Fibroblast of lung (primary cell): ENCODE measurements around the gene RAB42. TPM values are rescaled to one million over a fixed set of nuclear protein-coding genes. Genes with fewer than 3 reads are reported as not detected.
"Not testable (repeated sequence)": the region's sequence is repeated elsewhere in the genome, so short reads cannot be mapped to it uniquely, and the experiment has no call there.

Experiments used
- DNase-seq, 2 donors: peaks; one replicate each; pipeline versions ENCODE4 v3.0.0 to v3.0.0-alpha.2; 2010; ENCODE audit warnings: low read depth in 2 of 2
- H2AFZ ChIP-seq: 2 replicates; pipeline ENCODE4 v1.5.1; 2012; ENCODE audit warnings: low read length, control low read depth, inconsistent platforms
- H3K27ac ChIP-seq: 2 replicates; pipeline ENCODE4 v1.5.1; 2011; ENCODE audit warnings: low read length, control low read depth; ENCODE audit not compliant: insufficient read depth
- H3K27me3 ChIP-seq: 2 replicates; pipeline ENCODE4 v1.5.1; 2011; ENCODE audit warnings: mild to moderate bottlenecking, low read length; ENCODE audit not compliant: control insufficient read depth, insufficient read depth
- H3K36me3 ChIP-seq: 2 replicates; pipeline ENCODE4 v1.5.1; 2011; ENCODE audit warnings: low read length; ENCODE audit not compliant: control insufficient read depth, insufficient read depth
- H3K4me1 ChIP-seq: 2 replicates; pipeline ENCODE4 v1.5.1; 2011; ENCODE audit warnings: low read length; ENCODE audit not compliant: control insufficient read depth, insufficient read depth; ENCODE audit errors: extremely low read depth
- H3K4me2 ChIP-seq: 2 replicates; pipeline ENCODE4 v1.5.1; 2011; ENCODE audit warnings: low read length, control low read depth; ENCODE audit not compliant: insufficient read depth; ENCODE audit errors: extremely low read depth
- H3K4me3 ChIP-seq, 4 experiments: fragments of 200-600 bp in 1 of 4; sonication (generic) in 1 of 4; replicated peaks in 1 of 4; 2 replicates each; pipeline ENCODE4 v1.5.1; 2011 to 2016; ENCODE audit warnings: low read length in 4 of 4, low read depth in 3 of 4, mild to moderate bottlenecking in 3 of 4, control low read depth in 2 of 4, inconsistent platforms in 1 of 4, mixed read lengths in 1 of 4; ENCODE audit not compliant: insufficient read depth in 1 of 4; ENCODE audit errors: control extremely low read depth in 1 of 4
- H3K79me2 ChIP-seq: 2 replicates; pipeline ENCODE4 v1.5.1; 2012; ENCODE audit warnings: mild to moderate bottlenecking, low read length, inconsistent platforms; ENCODE audit not compliant: control insufficient read depth, insufficient read depth
- H3K9ac ChIP-seq: 2 replicates; pipeline ENCODE4 v1.5.1; 2011; ENCODE audit warnings: mild to moderate bottlenecking, low read length, control low read depth; ENCODE audit not compliant: insufficient read depth
- H3K9me3 ChIP-seq: 2 replicates; pipeline ENCODE4 v1.5.1; 2012; ENCODE audit warnings: low read depth, low read length; ENCODE audit not compliant: control insufficient read depth, insufficient read depth
- H4K20me1 ChIP-seq: 2 replicates; pipeline ENCODE4 v1.5.1; 2011; ENCODE audit warnings: low read length; ENCODE audit not compliant: control insufficient read depth, insufficient read depth; ENCODE audit errors: extremely low read depth
- CTCF ChIP-seq, 2 donors: IDR thresholded peaks in 1 of 2; conservative IDR thresholded peaks in 1 of 2; 1 replicate in 1 of 2; 2 replicates in 1 of 2; pipeline ENCODE4 v1.5.1; 2011 to 2012; ENCODE audit warnings: low read length in 2 of 2, control low read depth in 1 of 2, inconsistent platforms in 1 of 2, low read depth in 1 of 2, mild to moderate bottlenecking in 1 of 2
- EZH2 ChIP-seq: IDR thresholded peaks from 2 replicates; pipeline ENCODE4 v1.5.1; 2012; ENCODE audit warnings: low read length, control low read depth, mild to moderate bottlenecking; ENCODE audit errors: missing control alignments
- polyA plus RNA-seq, 2 donors: library from polyadenylated mRNA; depleted of rRNA in 1 of 2; stranded (reverse) in 1 of 2; unstranded in 1 of 2; fragments of >200 nt; gene quantifications; 2 replicates each; pipeline ENCODE4 v1.2.1, GENCODE V29; 2011 to 2012; ENCODE audit warnings: missing spikeins in 1 of 2
- total RNA-seq: library from RNA; depleted of rRNA; stranded (reverse); fragments of >200 nt; gene quantifications from 2 replicates; pipeline ENCODE4 v1.2.1, GENCODE V29; 2014

The RAB42 gene
- total and polyA plus RNA-seq, 2 donors (not counting 1 experiment from before 2014, with no cell fraction given), result 3.4 to 5.8 TPM

DNA sequence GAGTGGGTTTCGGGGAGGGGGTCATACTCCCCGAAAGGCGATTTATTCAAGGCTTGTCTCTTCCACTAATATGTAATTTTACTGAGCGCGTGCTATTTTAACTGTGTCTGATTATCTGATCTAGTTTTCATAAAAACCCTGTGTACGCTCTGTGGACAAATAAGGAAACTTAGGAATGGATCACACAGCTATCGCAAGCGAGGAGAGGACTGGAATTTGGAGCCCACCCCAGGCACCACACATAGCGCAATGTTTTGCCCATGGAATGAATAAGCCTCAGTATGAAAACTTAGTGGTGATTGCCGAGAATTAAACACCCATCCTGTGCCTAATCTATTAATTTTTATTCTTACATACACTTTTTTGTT, 9.8 kb upstream of the RAB42 start:
- Histone ChIP-seq H3K27ac (peak overlapping the region; percentile 79), H3K4me1 (peaks cover 12% of the 10 kb centered on the region), H3K9me3 (no peaks in the 10 kb centered on the region), H3K4me3 (peak overlapping the region; percentile 91 to 100 (median 92)), H3K27me3 (no peaks in the 10 kb centered on the region), H3K4me2 (peak overlapping the region; percentile 99), H3K36me3 (peaks cover 13% of the 10 kb centered on the region), H4K20me1 (peaks cover 3% of the 10 kb centered on the region), H3K9ac (peak overlapping the region; percentile 73), H3K79me2 (peaks cover 31% of the 10 kb centered on the region), H2AFZ (peak overlapping the region; percentile 81)
- TF ChIP-seq CTCF (conservative IDR thresholded peaks at IDR 0.05 in 1 of 2, IDR thresholded peaks at IDR 0.05 in 1 of 2; ENCODE audit: low read depth in 1 of 2, low read length in 2 of 2) (no peak), EZH2 (no peak)
- peak; percentile 43 to 63 for DNase-seq

DNA sequence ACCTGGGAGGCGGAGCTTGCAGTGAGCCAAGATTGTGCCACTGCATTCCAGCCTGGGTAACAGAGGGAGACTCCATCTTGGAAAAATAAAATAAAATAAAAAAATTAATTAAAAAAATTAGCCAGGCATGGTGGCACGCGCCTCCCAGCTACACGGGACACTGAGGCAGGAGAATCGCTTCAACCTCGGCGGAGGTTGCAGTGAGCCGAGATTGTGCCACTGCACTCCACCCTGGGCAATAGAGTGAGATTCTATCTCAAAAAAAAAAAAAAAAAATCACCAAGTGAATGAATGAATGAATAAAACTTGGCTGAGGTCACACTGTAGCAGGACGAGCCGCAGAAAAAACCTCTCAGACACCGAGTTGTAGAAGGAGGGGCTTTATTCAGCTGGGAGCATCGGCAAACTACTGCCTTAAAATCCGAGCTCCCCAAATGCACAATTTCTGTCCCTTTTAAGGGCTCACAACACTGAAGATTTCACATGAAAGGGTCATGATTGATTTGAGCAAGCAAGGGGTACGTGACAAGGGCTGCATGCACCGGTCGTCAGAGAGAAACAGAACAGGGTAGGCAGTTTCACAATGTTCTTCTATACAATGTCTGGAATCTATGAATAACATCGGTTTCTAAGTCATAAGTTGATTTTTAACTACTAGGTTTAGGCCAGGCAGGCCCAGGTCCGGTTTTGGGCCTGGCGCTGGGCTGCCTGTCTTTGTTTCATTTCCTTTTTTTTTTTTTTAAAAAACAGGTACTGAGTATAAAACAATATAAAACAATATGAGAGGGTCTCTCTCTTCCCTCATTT, 5.3 kb upstream of the RAB42 start:
- H2AFZ ChIP-seq, DNase-seq, H3K9ac ChIP-seq, H3K9me3 ChIP-seq, H3K27ac ChIP-seq, H3K36me3 ChIP-seq, H3K79me2 ChIP-seq, H3K27me3 ChIP-seq, H4K20me1 ChIP-seq, H3K4me2 ChIP-seq, H3K4me3 ChIP-seq: not testable (repeated sequence)
- peaks cover 12% of the 10 kb centered on the region for H3K4me1 ChIP-seq

- no peaks in the 10 kb centered on the region for H4K20me1 ChIP-seq
- no peaks in the 10 kb centered on the region for H3K27me3 ChIP-seq
- peak overlapping the region; percentile 1 for H2AFZ ChIP-seq
- TF ChIP-seq EZH2 (no peak), CTCF (conservative IDR thresholded peaks at IDR 0.05 in 1 of 2, IDR thresholded peaks at IDR 0.05 in 1 of 2; ENCODE audit: low read depth in 1 of 2, low read length in 2 of 2) (no peak)
- no peaks in the 10 kb centered on the region for H3K9me3 ChIP-seq
- no peaks in the 10 kb centered on the region for H3K36me3 ChIP-seq
- no peak overlapping the region for H3K27ac ChIP-seq
- peak overlapping the region; percentile 16 to 64 (median 48) for H3K4me3 ChIP-seq
- no peaks in the 10 kb centered on the region for H3K79me2 ChIP-seq
- H3K4me2 ChIP-seq, result peak overlapping the region; percentile 72
- peaks cover 8% of the 10 kb centered on the region for H3K4me1 ChIP-seq
- peak overlapping the region; percentile 42 for H3K9ac ChIP-seq
- no peak for DNase-seq
Measured at GRCh38 chr1:28592321-28593071, 431 bp downstream of the RAB42 start.

- not testable (repeated sequence) for H3K4me2 ChIP-seq, H3K27me3 ChIP-seq, H3K36me3 ChIP-seq, DNase-seq, H3K4me1 ChIP-seq, H3K4me3 ChIP-seq, H2AFZ ChIP-seq, H3K79me2 ChIP-seq, H3K9me3 ChIP-seq, H4K20me1 ChIP-seq, H3K9ac ChIP-seq, H3K27ac ChIP-seq
Measured at GRCh38 chr1:28593988-28594356, 1.9 kb downstream of the RAB42 start.

GRCh38 chr1:28594686-28595411, 2.8 kb downstream of the RAB42 start:
- not testable (repeated sequence) for H3K27me3 ChIP-seq, H3K9me3 ChIP-seq, H3K9ac ChIP-seq, H3K4me1 ChIP-seq, H3K4me3 ChIP-seq, H3K79me2 ChIP-seq, H4K20me1 ChIP-seq, H3K27ac ChIP-seq, H3K36me3 ChIP-seq, H3K4me2 ChIP-seq, H2AFZ ChIP-seq
- peak in 1 of 2 donors; percentile 82 for DNase-seq
